Muscle of arm (tissue), 12 donors: ENCODE measurements around the gene PCGF2. TPM values are rescaled to one million over a fixed set of nuclear protein-coding genes. Genes with fewer than 3 reads are reported as not detected.

Source experiments
- DNase-seq: peaks from one replicate; pipeline ENCODE4 v3.0.0-alpha.2; 2013
- polyA plus RNA-seq, 12 donors: library from polyadenylated mRNA; unstranded; fragments of 120-200 nt; gene quantifications; one replicate each; pipeline ENCODE4 v1.2.1, GENCODE V29; 2013; ENCODE audit not compliant: insufficient read length in 12 of 12

PCGF2 gene
- polyA plus RNA-seq, 12 donors, result 23.9 to 65.8 (median 30.2) TPM; not detected in 1

GRCh38 chr17:38752308-38753070 is 4.4 kb upstream of the PCGF2 start, which contains the start of gene PSMB3:
Gene PSMB3, plus strand, starts transcription at chr17:38752741. Its CDS starts 86 bp downstream, at chr17:38752827.
- DNase-seq, result peak; percentile 98

- DNase-seq, result peak; percentile 93
Measured at GRCh38 chr17:38751808-38752307, 3.7 kb upstream of the PCGF2 start.

GRCh38 chr17:38751144-38751807 is 3.1 kb upstream of the PCGF2 start:
- no peak for DNase-seq

- DNase-seq, result no peak
Measured at GRCh38 chr17:38750312-38751121, 2.4 kb upstream of the PCGF2 start.

- no peak for DNase-seq
Measured at GRCh38 chr17:38750044-38750311, 1.8 kb upstream of the PCGF2 start.

GRCh38 chr17:38749223-38750043 is 1.3 kb upstream of the PCGF2 start:
- DNase-seq, result peak; percentile 80

- DNase-seq, result no peak
Measured at GRCh38 chr17:38748892-38749222, 721 bp upstream of the PCGF2 start.

GRCh38 chr17:38747463-38748148 is 530 bp downstream of the PCGF2 start:
- peak; percentile 41 for DNase-seq

- no peak for DNase-seq
Measured at GRCh38 chr17:38746849-38747462, 1.2 kb downstream of the PCGF2 start.

GRCh38 chr17:38746004-38746848 is 1.9 kb downstream of the PCGF2 start:
- DNase-seq, result no peak

GRCh38 chr17:38745545-38745944 is 2.6 kb downstream of the PCGF2 start:
- no peak for DNase-seq

GRCh38 chr17:38743556-38744171 is 4.5 kb downstream of the PCGF2 start:
- no peak for DNase-seq

GRCh38 chr17:38742411-38743308 is 5.5 kb downstream of the PCGF2 start:
- DNase-seq, result peak; percentile 96

GRCh38 chr17:38741921-38742410 is 6.2 kb downstream of the PCGF2 start:
- peak; percentile 87 for DNase-seq

GRCh38 chr17:38741461-38741860 is 6.7 kb downstream of the PCGF2 start:
- DNase-seq, result peak; percentile 61

- DNase-seq, result no peak
Measured at GRCh38 chr17:38740806-38741205, 7.3 kb downstream of the PCGF2 start.

- no peak for DNase-seq
Measured at GRCh38 chr17:38740044-38740443, 8.1 kb downstream of the PCGF2 start.

- no peak for DNase-seq
Measured at GRCh38 chr17:38739305-38739704, 8.8 kb downstream of the PCGF2 start.
